HCT116 (cell line): ENCODE results near the gene FAM181A. TPM values are rescaled to one million over a fixed set of nuclear protein-coding genes. Genes with fewer than 3 reads are reported as not detected.
A peak's percentile ranks its signal among the peaks of the same experiment; 100 is the strongest.

Source experiments
- ATAC-seq: fragments of 200-7000 bp; cut with Tn5 transposase; 2 replicates; pipeline ENCODE4 v1.9.1; 2020; ENCODE audit warnings: mild to moderate bottlenecking, moderate library complexity
- BruUV-seq: library from RNA; stranded (reverse); fragments of 400-500 nt; replicated peaks from 2 replicates; lab custom pipeline; 2021; lab: Mats Ljungman, UMichigan
- CTCF ChIA-PET: fragments of 300-600 bp; sonication (Branson Sonifier 250); formaldehyde crosslinking; loops from one replicate; lab custom pipeline; 2021; ENCODE audit warnings: antibody characterized with exemption; lab: Charles Lee
- POLR2A ChIA-PET: fragments of 300-600, 350-600 bp; sonication (Branson Sonifier 250); formaldehyde crosslinking; loops from one replicate; lab custom pipeline; 2021; ENCODE audit warnings: antibody characterized with exemption; lab: Charles Lee
- RAD21 ChIA-PET, 2 experiments: fragments of 300-600 bp; sonication (Branson Sonifier 250); formaldehyde crosslinking; loops; one replicate each; lab custom pipeline; 2023; ENCODE audit warnings: low total read pairs in 2 of 2; ENCODE audit not compliant: uncharacterized antibody in 2 of 2, unreplicated experiment in 2 of 2, low non-redundant PET in 1 of 2; lab: Charles Lee
- DNase-seq: peaks from one replicate; pipeline ENCODE4 v3.0.0-alpha.2; 2010; ENCODE audit warnings: low read depth, low spot score
- H2AFZ ChIP-seq: fragments of 200-600 bp; shearing (Covaris generic), sonication (generic); 2 replicates; pipeline ENCODE4 v1.6.1; 2017; ENCODE audit warnings: low read depth, mixed run types, mixed read lengths, antibody characterized with exemption, low read length; ENCODE audit not compliant: poor library complexity, severe bottlenecking
- H3K27ac ChIP-seq: 2 replicates; pipeline ENCODE4 v1.5.1; 2012; ENCODE audit warnings: low read depth, low read length
- H3K27me3 ChIP-seq: fragments of 200-600 bp; sonication (generic); 2 replicates; pipeline ENCODE4 v1.6.1; 2016; ENCODE audit warnings: mixed run types, low read length, mixed read lengths; ENCODE audit not compliant: insufficient read depth
- H3K36me3 ChIP-seq, 2 experiments: fragments of 200-500 bp in 1 of 2; fragments of 200-600 bp in 1 of 2; sonication (Bioruptor generic) in 1 of 2; sonication (generic) in 1 of 2; 2 replicates each; pipeline versions ENCODE4 v1.5.1 to v1.6.1; 2014 to 2016; ENCODE audit warnings: low read length in 2 of 2, inconsistent platforms in 1 of 2, mixed read lengths in 1 of 2, mixed run types in 1 of 2; ENCODE audit not compliant: insufficient read depth in 2 of 2, control insufficient read depth in 1 of 2
- H3K4me1 ChIP-seq, 2 experiments: fragments of 200-600 bp in 1 of 2; sonication (generic) in 1 of 2; 2 replicates each; pipeline versions ENCODE4 v1.5.1 to v1.6.1; 2012 to 2017; ENCODE audit warnings: low read length in 2 of 2, inconsistent platforms in 1 of 2, mild to moderate bottlenecking in 1 of 2, mixed read lengths in 1 of 2, mixed run types in 1 of 2, moderate library complexity in 1 of 2; ENCODE audit not compliant: insufficient read depth in 2 of 2, control insufficient read depth in 1 of 2
- H3K4me2 ChIP-seq: fragments of 200-600 bp; sonication (generic); 2 replicates; pipeline ENCODE4 v1.6.1; 2017; ENCODE audit warnings: mixed run types, low read length, mixed read lengths
- H3K4me3 ChIP-seq, 2 experiments: fragments of 200-600 bp in 1 of 2; sonication (generic) in 1 of 2; replicated peaks in 1 of 2; 2 replicates each; pipeline ENCODE4 v1.5.1; 2011 to 2016; ENCODE audit warnings: low read length in 2 of 2, control low read depth in 1 of 2, low read depth in 1 of 2, mild to moderate bottlenecking in 1 of 2, mixed read lengths in 1 of 2, mixed run types in 1 of 2
- H3K79me2 ChIP-seq: fragments of 200-600 bp; sonication (generic); 2 replicates; pipeline ENCODE4 v1.6.1; 2017; ENCODE audit warnings: mild to moderate bottlenecking, mixed run types, low read length, moderate library complexity, mixed read lengths; ENCODE audit not compliant: insufficient read depth
- H3K9ac ChIP-seq: fragments of 200-600 bp; sonication (generic); 2 replicates; pipeline ENCODE4 v1.6.1; 2016; ENCODE audit warnings: low read length, mixed read lengths
- H3K9me2 ChIP-seq: fragments of 200-600 bp; sonication (generic), shearing (Covaris generic); 2 replicates; pipeline ENCODE4 v1.6.1; 2017; ENCODE audit warnings: mixed run types, mild to moderate bottlenecking, moderate library complexity; ENCODE audit not compliant: insufficient read depth
- H3K9me3 ChIP-seq, 2 experiments: fragments of 200-500 bp in 1 of 2; fragments of 200-600 bp in 1 of 2; sonication (Bioruptor generic) in 1 of 2; sonication (generic) in 1 of 2; 2 replicates each; pipeline ENCODE4 v1.6.1; 2014 to 2017; ENCODE audit warnings: low read length in 2 of 2, mixed read lengths in 2 of 2, inconsistent platforms in 1 of 2, low read depth in 1 of 2, mild to moderate bottlenecking in 1 of 2, mixed run types in 1 of 2, moderate library complexity in 1 of 2; ENCODE audit not compliant: control insufficient read depth in 1 of 2, insufficient read depth in 1 of 2
- H4K20me1 ChIP-seq: fragments of 200-600 bp; sonication (generic), shearing (Covaris generic); 2 replicates; pipeline ENCODE4 v1.6.1; 2017; ENCODE audit warnings: mixed run types, mild to moderate bottlenecking, moderate library complexity; ENCODE audit not compliant: insufficient read depth
- CBX3 ChIP-seq: IDR thresholded peaks from 2 replicates; pipeline ENCODE4 v1.6.1; 2012; ENCODE audit warnings: low read depth
- CEBPB ChIP-seq: IDR thresholded peaks from 2 replicates; pipeline ENCODE4 v1.6.1; 2012; ENCODE audit warnings: low read depth
- EGR1 ChIP-seq: IDR thresholded peaks from 2 replicates; pipeline ENCODE4 v1.6.1; 2012; ENCODE audit warnings: low read depth
- ELF1 ChIP-seq: IDR thresholded peaks from 2 replicates; pipeline ENCODE4 v1.6.1; 2012; ENCODE audit warnings: low read depth, borderline replicate concordance
- EZH2 ChIP-seq: fragments of 200-600 bp; sonication (generic); IDR thresholded peaks from 2 replicates; pipeline ENCODE4 v1.6.1; 2017; ENCODE audit warnings: antibody characterized with exemption, mixed run types
- EZH2phosphoT487 ChIP-seq: fragments of 200-600 bp; IDR thresholded peaks from 2 replicates; pipeline ENCODE4 v1.6.1; 2018; ENCODE audit warnings: antibody characterized with exemption, borderline replicate concordance
- FOSL1 ChIP-seq: IDR thresholded peaks from 2 replicates; pipeline ENCODE4 v1.6.1; 2012; ENCODE audit warnings: low read depth
- JUND ChIP-seq: IDR thresholded peaks from 2 replicates; pipeline ENCODE4 v1.6.1; 2012
- POLR2A ChIP-seq: IDR thresholded peaks from 2 replicates; pipeline ENCODE4 v1.7.0; 2011; ENCODE audit warnings: borderline replicate concordance; ENCODE audit not compliant: insufficient read depth, insufficient read length; ENCODE audit errors: extremely low read depth
- POLR2AphosphoS5 ChIP-seq: IDR thresholded peaks from 2 replicates; pipeline ENCODE4 v1.6.1; 2011; ENCODE audit warnings: mild to moderate bottlenecking, low read depth, low read length, moderate library complexity
- RAD21 ChIP-seq: IDR thresholded peaks from 2 replicates; pipeline ENCODE4 v1.6.1; 2012; ENCODE audit warnings: low read depth, mild to moderate bottlenecking
- SIN3A ChIP-seq: IDR thresholded peaks from 2 replicates; pipeline ENCODE4 v1.6.1; 2012; ENCODE audit warnings: low read depth
- SRF ChIP-seq: IDR thresholded peaks from 2 replicates; pipeline ENCODE4 v1.6.1; 2012; ENCODE audit warnings: low read depth
- TCF7L2 ChIP-seq: IDR thresholded peaks from 2 replicates; pipeline ENCODE4 v1.7.0; 2011; ENCODE audit warnings: borderline replicate concordance, inconsistent platforms; ENCODE audit not compliant: insufficient read depth, insufficient read length; ENCODE audit errors: extremely low read depth
- ZFX ChIP-seq: fragments of 450-650 bp; IDR thresholded peaks from 2 replicates; pipeline ENCODE4 v1.6.1; 2017
- ZNF274 ChIP-seq: fragments of 200-500 bp; sonication (Bioruptor generic); IDR thresholded peaks from 2 replicates; pipeline ENCODE4 v1.6.1; 2014; ENCODE audit warnings: mild to moderate bottlenecking, low read depth, low read length, inconsistent platforms
- intact Hi-C: fragments of 100-400 bp; cut with micrococcal nuclease; formaldehyde crosslinking; loops from 2 replicates; pipeline ENCODE4 v1.10.0; 2022
- total RNA-seq: library from RNA; stranded (reverse); gene quantifications from one replicate; pipeline ENCODE4 v1.2.1, GENCODE V29; 2021; ENCODE audit not compliant: unreplicated experiment
- TF ChIP-seq, protein P1 (sequence below): IDR thresholded peaks from 2 replicates; pipeline ENCODE4 v1.6.1; 2011; ENCODE audit warnings: mild to moderate bottlenecking, low read length, moderate library complexity; ENCODE audit not compliant: insufficient replicate concordance; ENCODE audit errors: extremely low read depth
- TF ChIP-seq, protein P2 (sequence below): IDR thresholded peaks from 2 replicates; pipeline ENCODE4 v1.6.1; 2012
- TF ChIP-seq, protein P3 (sequence below), 3 experiments: fragments of 200-600 bp in 1 of 3; sonication (generic) in 1 of 3; IDR thresholded peaks in 2 of 3; conservative IDR thresholded peaks in 1 of 3; 2 replicates each; pipeline ENCODE4 v1.5.1; 2012 to 2017; ENCODE audit warnings: low read depth in 2 of 3, low read length in 2 of 3, antibody characterized with exemption in 1 of 3, borderline replicate concordance in 1 of 3, control low read depth in 1 of 3, mild to moderate bottlenecking in 1 of 3, mixed read lengths in 1 of 3, mixed run types in 1 of 3, moderate library complexity in 1 of 3; ENCODE audit not compliant: insufficient read depth in 1 of 3
- TF ChIP-seq, protein P4 (sequence below): IDR thresholded peaks from 2 replicates; pipeline ENCODE4 v1.6.1; 2012

Gene FAM181A
- total RNA-seq, 1 experiment from 2014 or later: not detected

DNA sequence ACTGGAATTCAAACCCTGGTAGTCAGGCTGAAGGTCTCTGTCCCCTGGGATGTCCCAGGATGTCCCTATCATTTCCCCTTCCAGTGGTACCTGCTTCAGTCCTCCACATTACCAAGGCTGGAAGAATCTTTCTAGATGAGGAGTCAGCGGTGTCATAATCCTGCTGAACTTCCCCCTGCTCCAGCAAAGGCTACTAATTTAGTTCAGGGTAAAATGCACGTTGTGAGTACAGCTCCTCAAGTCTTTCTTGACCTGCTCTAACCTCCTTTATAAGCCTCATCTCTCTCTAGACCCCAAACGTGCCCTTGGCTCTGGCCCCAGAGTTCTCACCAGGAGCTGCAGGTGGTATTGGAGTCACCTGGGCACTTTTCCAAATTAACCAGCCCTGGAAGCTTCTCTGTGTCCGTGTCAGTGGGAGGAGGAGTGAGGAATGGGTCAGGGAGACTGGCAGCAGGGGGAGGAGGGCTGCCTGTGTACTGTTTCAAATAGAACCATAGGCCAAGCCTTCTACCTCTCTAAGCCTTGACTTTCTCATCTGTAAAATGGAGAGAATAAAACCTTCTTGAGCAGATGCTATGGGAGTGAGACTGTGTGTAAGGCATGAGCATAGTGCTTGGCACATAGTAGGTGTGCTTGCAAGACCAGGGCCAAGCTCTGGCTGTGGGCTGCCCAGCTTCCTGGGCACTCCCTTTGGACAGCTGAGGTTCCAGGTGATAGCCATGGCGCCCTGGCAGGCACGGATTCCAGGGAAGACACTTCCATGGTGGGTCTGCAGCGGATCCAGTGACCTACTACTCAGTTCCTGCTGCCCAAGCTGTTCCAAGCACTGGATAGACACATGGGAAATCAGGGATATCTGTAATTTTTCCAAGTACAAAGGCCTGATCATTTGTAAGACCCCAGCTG lies 24.7 kb downstream of the FAM181A start:
- DNase-seq (no peak), ATAC-seq (peak; percentile 10; the same call in 1 of the 2 replicates)
- Histone ChIP-seq H3K9ac (no peak overlapping the region), H3K27ac (no peak overlapping the region), H3K4me3 (no peak overlapping the region), H3K36me3 (no peaks in the 10 kb centered on the region), H4K20me1 (no peaks in the 10 kb centered on the region), H3K9me2 (no peaks in the 10 kb centered on the region), H2AFZ (no peak overlapping the region), H3K79me2 (no peaks in the 10 kb centered on the region), H3K4me1 (peaks cover 12 to 51% of the 10 kb centered on the region in 2 experiments; a peak in 3 of 4 replicates), H3K9me3 (no peaks in the 10 kb centered on the region), H3K4me2 (peak overlapping the region; percentile 35), H3K27me3 (no peaks in the 10 kb centered on the region)
- CTCF ChIA-PET: interaction anchor here (1.3 to 2.7 kb wide), 3 partner anchors 10 to 19 kb away, joined by 4 to 13 read pairs (median 8); no protein-coding TSS in a partner anchor
- TF ChIP-seq, protein P1, sequence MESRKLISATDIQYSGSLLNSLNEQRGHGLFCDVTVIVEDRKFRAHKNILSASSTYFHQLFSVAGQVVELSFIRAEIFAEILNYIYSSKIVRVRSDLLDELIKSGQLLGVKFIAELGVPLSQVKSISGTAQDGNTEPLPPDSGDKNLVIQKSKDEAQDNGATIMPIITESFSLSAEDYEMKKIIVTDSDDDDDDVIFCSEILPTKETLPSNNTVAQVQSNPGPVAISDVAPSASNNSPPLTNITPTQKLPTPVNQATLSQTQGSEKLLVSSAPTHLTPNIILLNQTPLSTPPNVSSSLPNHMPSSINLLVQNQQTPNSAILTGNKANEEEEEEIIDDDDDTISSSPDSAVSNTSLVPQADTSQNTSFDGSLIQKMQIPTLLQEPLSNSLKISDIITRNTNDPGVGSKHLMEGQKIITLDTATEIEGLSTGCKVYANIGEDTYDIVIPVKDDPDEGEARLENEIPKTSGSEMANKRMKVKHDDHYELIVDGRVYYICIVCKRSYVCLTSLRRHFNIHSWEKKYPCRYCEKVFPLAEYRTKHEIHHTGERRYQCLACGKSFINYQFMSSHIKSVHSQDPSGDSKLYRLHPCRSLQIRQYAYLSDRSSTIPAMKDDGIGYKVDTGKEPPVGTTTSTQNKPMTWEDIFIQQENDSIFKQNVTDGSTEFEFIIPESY: no peak
- TF ChIP-seq CEBPB (no peak), ZFX (no peak), JUND (no peak), ELF1 (no peak), FOSL1 (no peak), TCF7L2 (no peak), SRF (no peak), POLR2A (no peak), EZH2 (no peak), EZH2phosphoT487 (no peak), CBX3 (no peak), SIN3A (no peak), POLR2AphosphoS5 (no peak), RAD21 (no peak), EGR1 (no peak), ZNF274 (no peak)
- TF ChIP-seq, protein P2, sequence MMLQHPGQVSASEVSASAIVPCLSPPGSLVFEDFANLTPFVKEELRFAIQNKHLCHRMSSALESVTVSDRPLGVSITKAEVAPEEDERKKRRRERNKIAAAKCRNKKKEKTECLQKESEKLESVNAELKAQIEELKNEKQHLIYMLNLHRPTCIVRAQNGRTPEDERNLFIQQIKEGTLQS: no peak
- TF ChIP-seq, protein P3, sequence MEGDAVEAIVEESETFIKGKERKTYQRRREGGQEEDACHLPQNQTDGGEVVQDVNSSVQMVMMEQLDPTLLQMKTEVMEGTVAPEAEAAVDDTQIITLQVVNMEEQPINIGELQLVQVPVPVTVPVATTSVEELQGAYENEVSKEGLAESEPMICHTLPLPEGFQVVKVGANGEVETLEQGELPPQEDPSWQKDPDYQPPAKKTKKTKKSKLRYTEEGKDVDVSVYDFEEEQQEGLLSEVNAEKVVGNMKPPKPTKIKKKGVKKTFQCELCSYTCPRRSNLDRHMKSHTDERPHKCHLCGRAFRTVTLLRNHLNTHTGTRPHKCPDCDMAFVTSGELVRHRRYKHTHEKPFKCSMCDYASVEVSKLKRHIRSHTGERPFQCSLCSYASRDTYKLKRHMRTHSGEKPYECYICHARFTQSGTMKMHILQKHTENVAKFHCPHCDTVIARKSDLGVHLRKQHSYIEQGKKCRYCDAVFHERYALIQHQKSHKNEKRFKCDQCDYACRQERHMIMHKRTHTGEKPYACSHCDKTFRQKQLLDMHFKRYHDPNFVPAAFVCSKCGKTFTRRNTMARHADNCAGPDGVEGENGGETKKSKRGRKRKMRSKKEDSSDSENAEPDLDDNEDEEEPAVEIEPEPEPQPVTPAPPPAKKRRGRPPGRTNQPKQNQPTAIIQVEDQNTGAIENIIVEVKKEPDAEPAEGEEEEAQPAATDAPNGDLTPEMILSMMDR (IDR thresholded peaks at IDR 0.05 in 2 of 3, conservative IDR thresholded peaks at IDR 0.05 in 1 of 3; ENCODE audit: borderline replicate concordance in 1 of 3, insufficient read depth in 1 of 3, low read depth in 2 of 3, low read length in 2 of 3): no peak
- TF ChIP-seq, protein P4, sequence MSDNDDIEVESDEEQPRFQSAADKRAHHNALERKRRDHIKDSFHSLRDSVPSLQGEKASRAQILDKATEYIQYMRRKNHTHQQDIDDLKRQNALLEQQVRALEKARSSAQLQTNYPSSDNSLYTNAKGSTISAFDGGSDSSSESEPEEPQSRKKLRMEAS: no peak
- POLR2A ChIA-PET: interaction anchor here (1.1 to 1.6 kb wide), 2 partner anchors 8 to 12 kb away, joined by 3 read pairs; no protein-coding TSS in a partner anchor
- RAD21 ChIA-PET: no interaction called here
- intact Hi-C loops: no loop called here
- BruUV-seq: no TSS peak
